GM12878 (cell line): Measurements from ENCODE around the gene APOM. TPM values are rescaled to one million over a fixed set of nuclear protein-coding genes. Genes with fewer than 3 reads are reported as not detected.

Experiments used
- ATAC-seq: fragments of 200-7000 bp; cut with Tn5 transposase; 3 replicates; pipeline ENCODE4 v1.9.1; 2020; ENCODE audit warnings: mild to moderate bottlenecking, moderate library complexity
- BruUV-seq: library from RNA; stranded (reverse); fragments of 400-500 nt; replicated peaks from 2 replicates; lab custom pipeline; 2021; lab: Mats Ljungman, UMichigan
- CTCF ChIA-PET: fragments of 300-600 bp; sonication (Branson Sonifier 250); formaldehyde crosslinking; extraction: SDS; loops from one replicate; lab custom pipeline; 2021; ENCODE audit warnings: inconsistent platforms; lab: Yijun Ruan, JAX
- POLR2A ChIA-PET: fragments of 350-600 bp; formaldehyde crosslinking; extraction: SDS; loops from one replicate; lab custom pipeline; 2021; ENCODE audit warnings: inconsistent platforms; lab: Charles Lee
- RAD21 ChIA-PET: fragments of 300-600 bp; sonication (Branson Sonifier 250); formaldehyde crosslinking; loops from one replicate; lab custom pipeline; 2023; ENCODE audit warnings: antibody characterized with exemption; ENCODE audit not compliant: unreplicated experiment; lab: Charles Lee
- SMC1A ChIA-PET: fragments of 300-600 bp; sonication (Branson Sonifier 250); formaldehyde crosslinking; loops from one replicate; lab custom pipeline; 2023; ENCODE audit not compliant: unreplicated experiment, uncharacterized antibody; lab: Charles Lee
- DNase-seq: peaks from one replicate; pipeline ENCODE4 v3.0.0-alpha.2; 2011; ENCODE audit warnings: low read depth, low spot score
- FAIRE-seq: peaks from 3 replicates; lab custom pipeline; 2011; peaks lifted over from hg19 to GRCh38; lab: Jason Lieb, UNC
- H2AFZ ChIP-seq: 2 replicates; pipeline ENCODE4 v1.6.0; 2011; ENCODE audit warnings: low read depth, low read length, control low read depth; ENCODE audit not compliant: control insufficient read depth
- H3K27ac ChIP-seq: 2 replicates; pipeline ENCODE4 v1.5.1; 2011; ENCODE audit warnings: control low read depth; ENCODE audit not compliant: control insufficient read depth, insufficient read depth
- H3K27me3 ChIP-seq, 2 experiments: replicated peaks in 1 of 2; 2 replicates each; pipeline versions ENCODE4 v1.6.0 to v1.6.1; 2011; ENCODE audit warnings: low read length in 1 of 2; ENCODE audit not compliant: control insufficient read depth in 2 of 2, insufficient read depth in 2 of 2
- H3K36me3 ChIP-seq, 2 experiments: 2 replicates each; pipeline ENCODE4 v1.5.1; 2011; ENCODE audit warnings: low read length in 1 of 2; ENCODE audit not compliant: control insufficient read depth in 2 of 2, insufficient read depth in 2 of 2
- H3K4me1 ChIP-seq: 2 replicates; pipeline ENCODE4 v1.6.1; 2011; ENCODE audit warnings: mild to moderate bottlenecking, low read length, moderate library complexity, mixed read lengths; ENCODE audit not compliant: control insufficient read depth, insufficient read depth
- H3K4me2 ChIP-seq: 2 replicates; pipeline ENCODE4 v1.6.0; 2011; ENCODE audit warnings: control low read depth; ENCODE audit not compliant: control insufficient read depth, insufficient read depth
- H3K4me3 ChIP-seq: fragments of 200-600 bp; sonication (generic); 2 replicates; pipeline ENCODE4 v1.5.1; 2016
- H3K79me2 ChIP-seq: 2 replicates; pipeline ENCODE4 v1.6.0; 2011; ENCODE audit warnings: low read length; ENCODE audit not compliant: control insufficient read depth, insufficient read depth
- H3K9ac ChIP-seq: 2 replicates; pipeline ENCODE4 v1.8.0; 2011; ENCODE audit warnings: low read length, control low read depth, mixed read lengths; ENCODE audit not compliant: control insufficient read depth, insufficient read depth
- H3K9me3 ChIP-seq: replicated peaks from 3 replicates; pipeline ENCODE4 v1.5.1; 2011; ENCODE audit warnings: mild to moderate bottlenecking, low read length; ENCODE audit not compliant: control insufficient read depth, insufficient read depth
- H4K20me1 ChIP-seq: 2 replicates; pipeline ENCODE4 v1.6.0; 2011; ENCODE audit not compliant: control insufficient read depth, insufficient read depth
- IKZF1 ChIP-seq: fragments of 450-650 bp; conservative IDR thresholded peaks from 2 replicates; pipeline ENCODE4 v1.6.1; 2017; ENCODE audit warnings: antibody characterized with exemption, mild to moderate bottlenecking
- LARP7 ChIP-seq: fragments of 450-650 bp; IDR thresholded peaks from 2 replicates; pipeline ENCODE4 v1.6.1; 2017; ENCODE audit warnings: mild to moderate bottlenecking
- POLR2AphosphoS2 ChIP-seq: IDR thresholded peaks from 2 replicates; pipeline ENCODE4 v1.6.1; 2011; ENCODE audit warnings: low read depth, mild to moderate bottlenecking, low read length, improper control_type of control experiment, moderate library complexity
- RUNX3 ChIP-seq: IDR thresholded peaks from 2 replicates; pipeline ENCODE4 v1.6.1; 2012; ENCODE audit warnings: low read length, inconsistent platforms
- SMAD1 ChIP-seq: fragments of 450-650 bp; IDR thresholded peaks from 2 replicates; pipeline ENCODE4 v1.6.1; 2018; ENCODE audit warnings: mild to moderate bottlenecking, low read depth; ENCODE audit not compliant: partially characterized antibody
- SMAD5 ChIP-seq: IDR thresholded peaks from 2 replicates; pipeline ENCODE4 v1.6.1; 2016; ENCODE audit warnings: antibody characterized with exemption, low read depth
- SMC3 ChIP-seq: IDR thresholded peaks from 2 replicates; pipeline ENCODE4 v1.6.1; 2011; ENCODE audit warnings: low read length, improper control_type of control experiment, borderline replicate concordance
- STAT3 ChIP-seq: IDR thresholded peaks from 2 replicates; pipeline ENCODE4 v1.6.1; 2011; ENCODE audit warnings: low read depth, low read length, improper control_type of control experiment
- USF1 ChIP-seq: IDR thresholded peaks from 2 replicates; pipeline ENCODE4 v1.6.1; 2011; ENCODE audit warnings: borderline replicate concordance, low read depth, mild to moderate bottlenecking, moderate library complexity, mixed read lengths, low read length; ENCODE audit not compliant: insufficient read depth; ENCODE audit errors: extremely low read length
- ZNF217 ChIP-seq: fragments of 450-650 bp; IDR thresholded peaks from 2 replicates; pipeline ENCODE4 v1.6.1; 2017; ENCODE audit warnings: antibody characterized with exemption, mild to moderate bottlenecking
- WGBS: methylation state at CpG from one replicate; pipeline ENCODE4 v1.1.6; 2016; ENCODE audit warnings: low lambda C conversion rate; ENCODE audit not compliant: insufficient replicate concordance, insufficient coverage; ENCODE audit errors: missing lambda C conversion rate; 5-methylcytosine and 5-hydroxymethylcytosine counted together
- in situ Hi-C: fragments of 300-500 bp; cut with MboI; formaldehyde crosslinking; loops from 9 replicates; pipeline ENCODE4 v1.14.3; 2018; ENCODE audit warnings: mixed read lengths
- intact Hi-C: fragments of 100-400 bp; cut with micrococcal nuclease; formaldehyde crosslinking; loops from one replicate; pipeline ENCODE4 v1.14.2; 2022; ENCODE audit not compliant: unreplicated experiment
- polyA plus RNA-seq, 11 experiments: library from polyadenylated mRNA; depleted of rRNA in 4 of 11; unstranded in 6 of 11; stranded (reverse) in 5 of 11; fragments of >200 nt; fragmentation: Nextera tagmentation in 4 of 11; fragmentation: Illumina TruSeq in 1 of 11; extraction: Ambion mirVana in 4 of 11; extraction: Trizol in 1 of 11; gene quantifications; 1 replicate in 1 of 11; 2 replicates in 10 of 11; pipeline versions ENCODE4 v1.2.1 to v1.2.3, GENCODE V29; 2011 to 2016; ENCODE audit warnings: inconsistent platforms in 2 of 11, missing spikeins in 2 of 11, low read depth in 1 of 11
- total RNA-seq, 4 experiments: library from RNA; depleted of rRNA in 3 of 4; stranded (reverse); fragments of >200 nt in 3 of 4; fragmentation: Illumina TruSeq in 1 of 4; extraction: Trizol in 1 of 4; gene quantifications; 2 replicates each; pipeline versions ENCODE4 v1.2.1 to v1.2.3, GENCODE V29; 2013 to 2021

The APOM gene
- total and polyA plus RNA-seq, 10 of the 15 experiments (the other 5 are each of a cell fraction or from before 2014, with no cell fraction given), result 4.0 to 14.1 (median 7.1) TPM

GRCh38 chr6:31607317-31607716 is 48.4 kb upstream of the APOM start (continued):
- no peak for TF ChIP-seq SMAD1
- TF ChIP-seq USF1, result no peak

- in situ Hi-C loops, result no loop called here
- no peak for DNase-seq
- SMC1A ChIA-PET, result interaction anchor here (0.6 to 9.6 kb wide), 6 partner anchors 10 to 59 kb away, joined by 3 to 78 read pairs (median 5); partner anchors contain the start of gene C6orf47
- Histone ChIP-seq H3K9me3 (no peaks in the 10 kb centered on the region), H2AFZ (no peak overlapping the region), H3K4me1 (peaks cover 8% of the 10 kb centered on the region), H3K27ac (no peak overlapping the region), H3K36me3 (no peaks in the 10 kb centered on the region), H3K9ac (no peak overlapping the region), H3K4me2 (no peak overlapping the region), H3K27me3 (no peaks in the 10 kb centered on the region), H4K20me1 (no peaks in the 10 kb centered on the region), H3K4me3 (no peak overlapping the region), H3K79me2 (no peaks in the 10 kb centered on the region)
- CTCF ChIA-PET, result interaction anchor here (0.6 to 10.5 kb wide), 6 partner anchors 11 to 300 kb away, joined by 3 to 95 read pairs (median 4); no protein-coding TSS in a partner anchor
- TF ChIP-seq POLR2AphosphoS2 (no peak), IKZF1 (no peak), RUNX3 (no peak; the same call in 1 of the 2 replicates), SMAD5 (no peak), ZNF217 (no peak), SMC3 (no peak), STAT3 (no peak), LARP7 (no peak)
- POLR2A ChIA-PET, result interaction anchor here (0.6 to 1.4 kb wide), 5 partner anchors 12 to 65 kb away, joined by 3 to 5 read pairs (median 4); partner anchors contain the start of gene BAG6
- intact Hi-C loops, result no loop called here
- no peak for FAIRE-seq
- no peak for ATAC-seq
- WGBS, result 57% methylated on average over 8 of the region's 8 CpGs
- BruUV-seq, result no TSS peak
- RAD21 ChIA-PET, result interaction anchor here (1.3 kb wide), 2 partner anchors 11 to 58 kb away, joined by 3 to 4 read pairs; no protein-coding TSS in a partner anchor
Measured at GRCh38 chr6:31609519-31610406, 45.9 kb upstream of the APOM start.
